HEK293T (cell line): ENCODE results near the gene C19orf67.

Source experiments
- CTCF ChIA-PET: fragments of 350-600 bp; formaldehyde crosslinking; extraction: SDS; loops from one replicate; lab custom pipeline; 2021; ENCODE audit warnings: antibody characterized with exemption, inconsistent platforms; lab: Yijun Ruan, JAX
- POLR2A ChIA-PET: fragments of 350-600 bp; formaldehyde crosslinking; extraction: SDS; loops from one replicate; lab custom pipeline; 2020; ENCODE audit warnings: antibody characterized with exemption, inconsistent platforms; lab: Yijun Ruan, JAX
- DNase-seq: peaks from one replicate; pipeline ENCODE4 v3.0.0; 2012; ENCODE audit warnings: mixed read lengths; ENCODE audit errors: extremely low spot score
- ARNT ChIP-seq: fragments of 450-650 bp; IDR thresholded peaks from 2 replicates; pipeline ENCODE4 v1.6.1; 2017; ENCODE audit warnings: mild to moderate bottlenecking
- BHLHE40 ChIP-seq: fragments of 450-650 bp; IDR thresholded peaks from 2 replicates; pipeline ENCODE4 v1.6.1; 2016; ENCODE audit warnings: mild to moderate bottlenecking, moderate library complexity, borderline replicate concordance
- CTBP1 ChIP-seq: fragments of 450-650 bp; IDR thresholded peaks from 2 replicates; pipeline ENCODE4 v1.6.1; 2016; ENCODE audit warnings: borderline replicate concordance
- ELF4 ChIP-seq: fragments of 450-650 bp; IDR thresholded peaks from 2 replicates; pipeline ENCODE4 v1.6.1; 2017; ENCODE audit warnings: antibody characterized with exemption
- FOXA1 ChIP-seq: fragments of 450-650 bp; IDR thresholded peaks from 2 replicates; pipeline ENCODE4 v1.6.1; 2016; ENCODE audit warnings: mild to moderate bottlenecking
- FOXK2 ChIP-seq: fragments of 450-650 bp; IDR thresholded peaks from 2 replicates; pipeline ENCODE4 v1.6.1; 2016; ENCODE audit warnings: mild to moderate bottlenecking
- FOXM1 ChIP-seq: fragments of 450-650 bp; IDR thresholded peaks from 2 replicates; pipeline ENCODE4 v1.6.1; 2017; ENCODE audit warnings: mild to moderate bottlenecking, borderline replicate concordance
- HDGF ChIP-seq: fragments of 450-650 bp; IDR thresholded peaks from 2 replicates; pipeline ENCODE4 v1.6.1; 2017; ENCODE audit warnings: antibody characterized with exemption, borderline replicate concordance
- L3MBTL2 ChIP-seq: fragments of 450-650 bp; conservative IDR thresholded peaks from 2 replicates; pipeline ENCODE4 v1.6.1; 2016; ENCODE audit warnings: mild to moderate bottlenecking
- LEF1 ChIP-seq: fragments of 450-650 bp; IDR thresholded peaks from 2 replicates; pipeline ENCODE4 v1.6.1; 2017; ENCODE audit warnings: mild to moderate bottlenecking, borderline replicate concordance
- NFRKB ChIP-seq: fragments of 450-650 bp; IDR thresholded peaks from 2 replicates; pipeline ENCODE4 v1.6.1; 2016; ENCODE audit warnings: mild to moderate bottlenecking, moderate library complexity
- PKNOX1 ChIP-seq: fragments of 450-650 bp; IDR thresholded peaks from 2 replicates; pipeline ENCODE4 v1.6.1; 2016
- SP1 ChIP-seq: fragments of 450-650 bp; IDR thresholded peaks from 2 replicates; pipeline ENCODE4 v1.6.1; 2017
- SUZ12 ChIP-seq: fragments of 450-650 bp; IDR thresholded peaks from 2 replicates; pipeline ENCODE4 v1.6.1; 2016; ENCODE audit warnings: mild to moderate bottlenecking
- TARDBP ChIP-seq: fragments of 450-650 bp; IDR thresholded peaks from 2 replicates; pipeline ENCODE4 v1.6.1; 2016
- ZNF384 ChIP-seq: fragments of 450-650 bp; IDR thresholded peaks from 2 replicates; pipeline ENCODE4 v1.6.1; 2016

C19orf67 gene

GRCh38 chr19:14061081-14061749 lies 24.4 kb downstream of the C19orf67 start:
- POLR2A ChIA-PET = interaction anchor here (1.2 kb wide), 1 partner anchor 54 kb away, joined by 4 read pairs; no protein-coding TSS in a partner anchor
- CTCF ChIA-PET = no interaction called here
- DNase-seq = no peak
- TF ChIP-seq HDGF (no peak), L3MBTL2 (no peak), BHLHE40 (no peak), FOXA1 (no peak), NFRKB (no peak), ZNF384 (no peak), SUZ12 (no peak), SP1 (no peak), TARDBP (no peak), ELF4 (no peak), ARNT (no peak), CTBP1 (no peak), PKNOX1 (no peak), FOXM1 (no peak), FOXK2 (no peak), LEF1 (no peak)

GRCh38 chr19:14059652-14060155 lies 25.9 kb downstream of the C19orf67 start:
- ChIA-PET POLR2A (no interaction called here), CTCF (interaction anchor here (0.9 to 2.6 kb wide), 7 partner anchors 11 to 160 kb away, joined by 3 to 13 read pairs (median 5); partner anchors contain the start of genes IL27RA and MISP3)
- no peak for DNase-seq

GRCh38 chr19:14059093-14059480 lies 26.5 kb downstream of the C19orf67 start:
- CTCF ChIA-PET = interaction anchor here (0.5 to 2.6 kb wide), 9 partner anchors 10 to 477 kb away, joined by 3 to 13 read pairs (median 4); partner anchors contain the start of genes IL27RA and MISP3
- no peak for TF ChIP-seq FOXM1
- TF ChIP-seq FOXK2 = no peak
- POLR2A ChIA-PET = no interaction called here
- peak; percentile 56 for DNase-seq

More at GRCh38 chr19:14059652-14060155, 25.9 kb downstream of the C19orf67 start:
- TF ChIP-seq FOXK2 (no peak), HDGF (no peak), ELF4 (no peak), LEF1 (no peak), BHLHE40 (no peak), NFRKB (no peak), FOXM1 (no peak), ARNT (no peak), CTBP1 (no peak), SUZ12 (no peak), TARDBP (no peak)

- no peak for DNase-seq
- ChIA-PET POLR2A (interaction anchor here (0.6 to 1.0 kb wide), 2 partner anchors 14 to 15 kb away, joined by 3 to 4 read pairs; partner anchors contain the start of gene MISP3), CTCF (interaction anchor here (0.5 to 2.6 kb wide), 11 partner anchors 10 to 477 kb away, joined by 3 to 13 read pairs (median 4); partner anchors contain the start of genes IL27RA and MISP3)
- TF ChIP-seq NFRKB (no peak), SP1 (no peak), FOXM1 (no peak), SUZ12 (no peak), BHLHE40 (no peak), HDGF (no peak), ZNF384 (no peak), LEF1 (no peak), L3MBTL2 (no peak), ARNT (no peak), ELF4 (no peak), FOXA1 (no peak), CTBP1 (no peak), PKNOX1 (no peak), TARDBP (no peak), FOXK2 (no peak)
These were observed 27.1 kb downstream of the C19orf67 start for GRCh38 chr19:14058182-14059092.

GRCh38 chr19:14056741-14057356 lies 28.7 kb downstream of the C19orf67 start:
- POLR2A ChIA-PET = interaction anchor here (0.7 to 1.0 kb wide), 4 partner anchors 8 to 215 kb away, joined by 3 to 4 read pairs (median 3); partner anchors contain the start of gene MISP3

More at GRCh38 chr19:14056741-14057356, 28.7 kb downstream of the C19orf67 start:
- no peak for TF ChIP-seq FOXA1
- TF ChIP-seq L3MBTL2 = no peak
- TF ChIP-seq TARDBP = no peak
- TF ChIP-seq ELF4 = no peak
- no peak for TF ChIP-seq BHLHE40
- no peak for TF ChIP-seq FOXK2
- TF ChIP-seq SUZ12 = no peak
- TF ChIP-seq NFRKB = no peak
- TF ChIP-seq ZNF384 = no peak
- CTCF ChIA-PET = interaction anchor here (1.2 to 1.9 kb wide), 2 partner anchors 13 to 25 kb away, joined by 4 read pairs; partner anchors contain the start of gene IL27RA
- DNase-seq = no peak
